ENCODE results near the gene DIS3L2. TPM values are rescaled to one million over a fixed set of nuclear protein-coding genes. Genes with fewer than 3 reads are reported as not detected.

DIS3L2 gene
- total RNA-seq, 6 experiments from 2014 or later, result 18.2 to 23.6 (median 21.6) TPM

DNA sequence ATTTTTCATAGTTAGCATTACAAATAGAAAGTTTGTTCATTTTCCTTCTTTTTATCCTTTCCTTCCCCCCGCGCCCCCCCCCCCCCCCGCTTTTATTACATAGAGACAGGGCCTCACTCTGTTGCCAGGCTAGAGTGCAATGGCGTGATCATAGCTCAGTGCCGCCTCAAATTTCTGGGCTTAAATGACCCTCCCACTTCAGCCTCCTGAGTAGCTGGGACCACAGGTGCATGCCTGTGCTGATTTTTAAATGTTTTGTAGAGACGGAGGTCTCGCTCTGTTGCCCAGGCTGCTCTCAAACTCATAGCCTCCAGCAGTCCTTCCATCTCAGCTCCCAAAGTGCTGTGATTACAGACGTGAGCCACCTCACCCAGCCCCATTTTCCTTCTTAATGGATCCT, 325.8 kb downstream of the DIS3L2 start:
- Mint-ChIP-seq H3K27me3 (ENCODE audit: insufficient read depth) (no peaks in the 10 kb centered on the region; the same call in none of the 2 replicates), H3K9me3 (no peaks in the 10 kb centered on the region), H3K27ac (no peak overlapping the region), H3K4me1 (ENCODE audit: low read depth) (no peaks in the 10 kb centered on the region), H3K36me3 (ENCODE audit: low read depth) (no peaks in the 10 kb centered on the region), H3K4me3 (no peak overlapping the region)
- TF ChIP-seq, protein P1, sequence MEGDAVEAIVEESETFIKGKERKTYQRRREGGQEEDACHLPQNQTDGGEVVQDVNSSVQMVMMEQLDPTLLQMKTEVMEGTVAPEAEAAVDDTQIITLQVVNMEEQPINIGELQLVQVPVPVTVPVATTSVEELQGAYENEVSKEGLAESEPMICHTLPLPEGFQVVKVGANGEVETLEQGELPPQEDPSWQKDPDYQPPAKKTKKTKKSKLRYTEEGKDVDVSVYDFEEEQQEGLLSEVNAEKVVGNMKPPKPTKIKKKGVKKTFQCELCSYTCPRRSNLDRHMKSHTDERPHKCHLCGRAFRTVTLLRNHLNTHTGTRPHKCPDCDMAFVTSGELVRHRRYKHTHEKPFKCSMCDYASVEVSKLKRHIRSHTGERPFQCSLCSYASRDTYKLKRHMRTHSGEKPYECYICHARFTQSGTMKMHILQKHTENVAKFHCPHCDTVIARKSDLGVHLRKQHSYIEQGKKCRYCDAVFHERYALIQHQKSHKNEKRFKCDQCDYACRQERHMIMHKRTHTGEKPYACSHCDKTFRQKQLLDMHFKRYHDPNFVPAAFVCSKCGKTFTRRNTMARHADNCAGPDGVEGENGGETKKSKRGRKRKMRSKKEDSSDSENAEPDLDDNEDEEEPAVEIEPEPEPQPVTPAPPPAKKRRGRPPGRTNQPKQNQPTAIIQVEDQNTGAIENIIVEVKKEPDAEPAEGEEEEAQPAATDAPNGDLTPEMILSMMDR (IDR thresholded peaks at IDR 0.05), result no peak
- no peak for DNase-seq

DNA sequence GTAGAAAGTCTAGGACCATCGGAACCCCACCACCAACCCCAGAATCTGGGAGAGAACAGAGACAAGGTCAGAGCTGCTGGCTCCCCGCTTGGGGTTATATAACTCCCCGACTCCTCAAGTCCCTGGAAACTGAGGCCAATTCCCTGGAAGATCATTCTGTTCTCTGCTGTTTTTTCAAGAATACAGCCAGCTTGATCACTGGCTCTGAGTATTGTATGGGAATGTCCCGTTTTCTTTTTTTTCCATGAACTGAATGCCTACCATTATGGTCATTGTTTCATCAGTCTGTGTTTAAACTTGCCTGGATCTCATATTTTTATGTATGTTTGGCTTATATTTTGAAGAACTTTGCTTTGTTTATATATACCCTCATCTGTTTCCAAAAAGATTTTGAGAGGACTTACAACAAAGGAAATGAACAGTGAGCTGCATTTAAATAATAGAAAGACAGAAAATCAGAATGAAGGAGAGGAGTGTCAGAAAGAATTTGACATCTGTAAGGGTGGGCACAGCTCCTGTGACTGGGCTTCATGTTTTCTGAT, 327.0 kb downstream of the DIS3L2 start:
- H3K4me3 Mint-ChIP-seq, result no peak overlapping the region
- TF ChIP-seq, protein P1 (IDR thresholded peaks at IDR 0.05), result no peak

DNA sequence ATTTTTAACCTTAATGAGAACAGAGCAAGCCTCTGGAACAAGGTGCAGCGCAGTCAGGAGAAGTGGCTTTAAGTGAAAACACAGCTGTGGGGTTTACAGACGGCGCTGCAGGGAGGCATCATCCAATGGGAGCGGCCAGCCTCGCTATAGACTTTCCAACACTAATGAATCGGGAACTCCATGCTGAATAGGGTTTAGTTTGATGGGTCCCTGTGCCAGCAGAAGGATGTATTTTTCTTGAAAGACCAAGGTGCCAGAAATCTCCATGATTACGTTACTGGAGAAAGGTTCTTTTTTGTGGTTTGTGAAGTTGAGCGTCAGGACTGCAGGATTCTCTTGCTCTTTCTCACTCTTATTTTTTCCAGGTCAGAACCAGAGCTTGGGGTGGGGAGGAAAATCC, 329.2 kb downstream of the DIS3L2 start:
- Mint-ChIP-seq H3K9me3 (no peaks in the 10 kb centered on the region), H3K36me3 (ENCODE audit: low read depth) (no peaks in the 10 kb centered on the region), H3K27ac (no peak overlapping the region), H3K4me1 (ENCODE audit: low read depth) (no peaks in the 10 kb centered on the region), H3K4me3 (no peak overlapping the region), H3K27me3 (ENCODE audit: insufficient read depth) (no peaks in the 10 kb centered on the region)
- DNase-seq, result no peak
- TF ChIP-seq, protein P1 (IDR thresholded peaks at IDR 0.05), result no peak

More for the DNA sequence above, 327.0 kb downstream of the DIS3L2 start:
- Mint-ChIP-seq H3K27ac (no peak overlapping the region), H3K9me3 (no peaks in the 10 kb centered on the region), H3K4me1 (ENCODE audit: low read depth) (no peaks in the 10 kb centered on the region), H3K36me3 (ENCODE audit: low read depth) (no peaks in the 10 kb centered on the region), H3K27me3 (ENCODE audit: insufficient read depth) (no peaks in the 10 kb centered on the region; the same call in none of the 2 replicates)
- no peak for DNase-seq

DNA sequence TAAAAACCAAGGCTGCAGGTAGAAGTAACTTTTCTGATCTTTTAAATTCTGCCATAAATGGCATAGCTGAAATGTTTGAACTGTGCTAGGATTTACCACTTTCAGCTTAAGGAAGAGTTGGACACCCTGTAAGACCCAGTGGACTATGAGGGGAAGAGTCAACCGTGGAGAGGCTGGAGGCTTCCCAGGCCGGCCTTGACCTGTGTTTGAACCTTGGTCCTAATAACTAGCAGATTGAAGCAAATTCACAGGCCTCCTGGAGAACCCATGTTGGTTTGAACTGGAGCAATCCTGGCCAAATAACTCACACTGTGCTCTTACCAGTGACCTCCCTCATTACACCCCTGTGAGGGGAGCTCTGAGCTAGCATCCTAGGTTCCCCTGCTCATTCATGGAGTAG, 329.8 kb downstream of the DIS3L2 start:
- no peaks in the 10 kb centered on the region for H3K9me3 Mint-ChIP-seq
- no peak for DNase-seq
- no peak overlapping the region for H3K27ac Mint-ChIP-seq
- H3K4me1 Mint-ChIP-seq (ENCODE audit: low read depth), result no peaks in the 10 kb centered on the region
- TF ChIP-seq, protein P1 (IDR thresholded peaks at IDR 0.05), result no peak
- H3K27me3 Mint-ChIP-seq (ENCODE audit: insufficient read depth), result no peaks in the 10 kb centered on the region
- H3K4me3 Mint-ChIP-seq, result no peak overlapping the region
- no peaks in the 10 kb centered on the region for H3K36me3 Mint-ChIP-seq (ENCODE audit: low read depth)

DNA sequence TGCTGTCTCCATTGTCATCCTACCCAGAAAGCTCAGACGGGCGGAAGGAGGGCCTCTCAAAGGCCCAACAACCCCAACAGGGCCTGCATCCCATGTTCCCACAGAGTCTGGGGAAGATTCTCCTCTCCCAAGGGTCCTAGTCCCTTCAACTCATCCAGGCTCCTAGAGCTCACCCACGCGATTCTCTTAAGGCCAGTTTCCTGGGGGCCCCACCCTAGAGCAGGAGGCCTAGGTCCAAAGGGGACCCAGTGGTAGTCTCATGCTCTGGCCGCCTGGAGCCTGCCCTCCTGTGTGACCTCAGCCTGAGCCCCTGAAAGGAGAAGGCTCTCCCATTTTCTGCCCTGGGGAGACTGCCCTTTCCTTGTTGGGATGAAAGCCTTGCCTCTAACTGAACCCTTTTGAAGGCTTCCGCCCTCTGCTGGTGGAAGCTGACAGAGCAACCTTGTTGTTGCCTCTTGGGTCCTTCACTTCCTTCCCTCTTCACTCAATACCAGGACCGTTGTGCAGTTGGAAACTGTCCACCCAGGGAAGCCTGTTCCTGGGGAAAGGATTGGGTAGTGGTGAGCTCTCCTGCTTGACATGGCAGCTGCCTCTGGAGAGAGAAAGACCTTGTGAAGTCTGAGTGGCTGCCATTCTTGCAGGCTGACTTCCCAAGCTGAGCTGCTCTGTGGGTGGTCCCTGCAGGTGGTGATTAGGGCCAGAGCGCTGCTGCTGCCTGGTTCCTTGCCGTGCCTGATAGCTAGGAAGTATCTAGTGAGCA, 331.1 kb downstream of the DIS3L2 start:
- no peak overlapping the region for H3K27ac Mint-ChIP-seq
- H3K9me3 Mint-ChIP-seq, result no peaks in the 10 kb centered on the region
- no peak overlapping the region for H3K4me3 Mint-ChIP-seq
- no peaks in the 10 kb centered on the region for H3K36me3 Mint-ChIP-seq (ENCODE audit: low read depth)
- H3K27me3 Mint-ChIP-seq (ENCODE audit: insufficient read depth), result no peaks in the 10 kb centered on the region
- TF ChIP-seq, protein P1 (IDR thresholded peaks at IDR 0.05), result peak; percentile 92
- DNase-seq, result peak; percentile 41
- no peaks in the 10 kb centered on the region for H3K4me1 Mint-ChIP-seq (ENCODE audit: low read depth)
